H9 (cell line): ENCODE measurements around the gene MUC16. TPM values are rescaled to one million over a fixed set of nuclear protein-coding genes. Genes with fewer than 3 reads are reported as not detected.
A peak's percentile ranks its signal among the peaks of the same experiment; 100 is the strongest.

Experiments
- DNase-seq: peaks from one replicate; pipeline ENCODE4 v3.0.0-alpha.2; 2017
- H2AFZ ChIP-seq: one replicate; pipeline ENCODE4 v1.6.1; 2013; ENCODE audit warnings: mild to moderate bottlenecking, low read length, control low read depth, moderate library complexity
- H2AK5ac ChIP-seq: 2 replicates; pipeline ENCODE4 v1.6.1; 2013; ENCODE audit warnings: low read length, control low read depth, mixed read lengths; ENCODE audit not compliant: insufficient read length
- H2BK120ac ChIP-seq: one replicate; pipeline ENCODE4 v1.6.1; 2013; ENCODE audit warnings: low read depth, mild to moderate bottlenecking, low read length, control low read depth, inconsistent platforms; ENCODE audit not compliant: poor library complexity, severe bottlenecking
- H2BK12ac ChIP-seq: 2 replicates; pipeline ENCODE4 v1.6.1; 2013; ENCODE audit warnings: low read length, control low read depth, mixed read lengths, low read depth; ENCODE audit not compliant: insufficient read length
- H2BK15ac ChIP-seq: 2 replicates; pipeline ENCODE4 v1.6.1; 2013; ENCODE audit warnings: low read depth, low read length, control low read depth
- H2BK20ac ChIP-seq: one replicate; pipeline ENCODE4 v1.6.1; 2013; ENCODE audit warnings: low read depth, mild to moderate bottlenecking, low read length, control low read depth, inconsistent platforms; ENCODE audit not compliant: poor library complexity, severe bottlenecking
- H2BK5ac ChIP-seq: 2 replicates; pipeline ENCODE4 v1.6.1; 2013; ENCODE audit warnings: low read length, control low read depth, mixed read lengths; ENCODE audit not compliant: insufficient read length
- H3K14ac ChIP-seq: 2 replicates; pipeline ENCODE4 v1.6.1; 2013; ENCODE audit warnings: low read length, control low read depth; ENCODE audit not compliant: insufficient read depth
- H3K18ac ChIP-seq: 2 replicates; pipeline ENCODE4 v1.6.1; 2013; ENCODE audit warnings: low read depth, mild to moderate bottlenecking, mixed read lengths, low read length, control low read depth; ENCODE audit not compliant: insufficient read length
- H3K23ac ChIP-seq: 2 replicates; pipeline ENCODE4 v1.6.1; 2013; ENCODE audit warnings: low read length, control low read depth, mixed read lengths, low read depth; ENCODE audit not compliant: insufficient read length
- H3K23me2 ChIP-seq: 2 replicates; pipeline ENCODE4 v1.6.1; 2013; ENCODE audit warnings: low read depth, mild to moderate bottlenecking, mixed read lengths, low read length, control low read depth; ENCODE audit not compliant: insufficient read length, poor library complexity, severe bottlenecking
- H3K27ac ChIP-seq: 2 replicates; pipeline ENCODE4 v1.5.1; 2013; ENCODE audit warnings: low read length, control low read depth, mixed read lengths, low read depth; ENCODE audit not compliant: insufficient read length
- H3K27me3 ChIP-seq: 2 replicates; pipeline ENCODE4 v1.6.1; 2013; ENCODE audit warnings: low read length, control low read depth, inconsistent platforms; ENCODE audit not compliant: insufficient read depth
- H3K4ac ChIP-seq: 2 replicates; pipeline ENCODE4 v1.6.1; 2013; ENCODE audit warnings: low read depth, mild to moderate bottlenecking, control low read depth, inconsistent platforms, low read length, moderate library complexity
- H3K4me1 ChIP-seq: 2 replicates; pipeline ENCODE4 v1.6.1; 2013; ENCODE audit warnings: low read length, control low read depth, inconsistent platforms; ENCODE audit not compliant: insufficient read depth
- H3K4me2 ChIP-seq: 2 replicates; pipeline ENCODE4 v1.6.1; 2013; ENCODE audit warnings: low read length, control low read depth, mixed read lengths; ENCODE audit not compliant: insufficient read length, insufficient read depth
- H3K56ac ChIP-seq: 2 replicates; pipeline ENCODE4 v1.6.1; 2013; ENCODE audit warnings: low read depth, mild to moderate bottlenecking, mixed read lengths, low read length, control low read depth; ENCODE audit not compliant: insufficient read length
- H3K79me1 ChIP-seq: 2 replicates; pipeline ENCODE4 v1.6.1; 2013; ENCODE audit warnings: low read depth, mild to moderate bottlenecking, moderate library complexity, low read length, control low read depth, inconsistent platforms; ENCODE audit not compliant: insufficient read depth, poor library complexity, severe bottlenecking
- H3K79me2 ChIP-seq: 2 replicates; pipeline ENCODE4 v1.6.1; 2013; ENCODE audit warnings: low read length, control low read depth, inconsistent platforms; ENCODE audit not compliant: insufficient read depth
- H3K9ac ChIP-seq: 2 replicates; pipeline ENCODE4 v1.6.1; 2013; ENCODE audit warnings: low read length, control low read depth, mixed read lengths; ENCODE audit not compliant: insufficient read length; ENCODE audit errors: extremely low read depth
- H3K9me3 ChIP-seq: one replicate; pipeline ENCODE4 v1.6.1; 2013; ENCODE audit warnings: low read depth, low read length, inconsistent platforms; ENCODE audit not compliant: control insufficient read depth
- H3T11ph ChIP-seq: one replicate; pipeline ENCODE4 v1.6.1; 2013; ENCODE audit warnings: mild to moderate bottlenecking, low read length, control low read depth, inconsistent platforms
- H4K20me1 ChIP-seq: one replicate; pipeline ENCODE4 v1.6.1; 2013; ENCODE audit not compliant: control insufficient read depth, insufficient read length, insufficient read depth
- H4K5ac ChIP-seq: 2 replicates; pipeline ENCODE4 v1.6.1; 2013; ENCODE audit warnings: low read depth, mild to moderate bottlenecking, mixed read lengths, low read length, control low read depth; ENCODE audit not compliant: insufficient read length
- H4K8ac ChIP-seq: replicated peaks from 2 replicates; pipeline ENCODE4 v1.6.1; 2013; ENCODE audit warnings: low read length, control low read depth, mixed read lengths, low read depth; ENCODE audit not compliant: insufficient read length
- H4K91ac ChIP-seq: 2 replicates; pipeline ENCODE4 v1.6.1; 2013; ENCODE audit warnings: low read depth, mild to moderate bottlenecking, moderate library complexity, mixed read lengths, low read length, control low read depth; ENCODE audit not compliant: insufficient read length
- H3K27ac Mint-ChIP-seq, 3 experiments: 2 replicates in 2 of 3; 3 replicates in 1 of 3; pipeline ENCODE4 v1.8.0; 2020 to 2021; ENCODE audit warnings: mixed read lengths in 3 of 3, mild to moderate bottlenecking in 1 of 3, moderate library complexity in 1 of 3
- H3K27me3 Mint-ChIP-seq: 2 replicates; pipeline ENCODE4 v1.8.0; 2021; ENCODE audit warnings: low read depth, mild to moderate bottlenecking, moderate library complexity, mixed read lengths
- H3K36me3 Mint-ChIP-seq, 3 experiments: 2 replicates in 2 of 3; 3 replicates in 1 of 3; pipeline ENCODE4 v1.8.0; 2020 to 2021; ENCODE audit warnings: low read depth in 3 of 3, mixed read lengths in 3 of 3; ENCODE audit not compliant: insufficient read depth in 1 of 3
- H3K4me1 Mint-ChIP-seq, 2 experiments: 2 replicates each; pipeline ENCODE4 v1.8.0; 2020; ENCODE audit warnings: mixed read lengths in 2 of 2
- H3K4me3 Mint-ChIP-seq, 2 experiments: 2 replicates in 1 of 2; 3 replicates in 1 of 2; pipeline ENCODE4 v1.8.0; 2020 to 2021; ENCODE audit warnings: mild to moderate bottlenecking in 2 of 2, mixed read lengths in 2 of 2, moderate library complexity in 1 of 2
- H3K9me3 Mint-ChIP-seq, 2 experiments: 2 replicates in 1 of 2; 3 replicates in 1 of 2; pipeline ENCODE4 v1.8.0; 2020; ENCODE audit warnings: mild to moderate bottlenecking in 2 of 2, mixed read lengths in 2 of 2, moderate library complexity in 1 of 2
- WGBS: extraction: QIAGEN DNeasy Blood & Tissue Kit; methylation state at CpG from one replicate; pipeline ENCODE4 v1.1.7; 2013; ENCODE audit warnings: missing lambda C conversion rate, low lambda C conversion rate, mixed read lengths; ENCODE audit not compliant: insufficient read length; ENCODE audit errors: extremely low coverage; 5-methylcytosine and 5-hydroxymethylcytosine counted together
- total RNA-seq: library from RNA; stranded (reverse); gene quantifications from 2 replicates; pipeline ENCODE4 v1.2.1, GENCODE V29; 2021
- TF ChIP-seq, protein P1 (sequence below): fragments of 200-600 bp; sonication (generic); conservative IDR thresholded peaks from 3 replicates; pipeline ENCODE4 v1.8.0; 2021; ENCODE audit warnings: antibody characterized with exemption, mild to moderate bottlenecking

MUC16 gene
- total RNA-seq, 1 experiment from 2014 or later: 0.22 TPM

DNA sequence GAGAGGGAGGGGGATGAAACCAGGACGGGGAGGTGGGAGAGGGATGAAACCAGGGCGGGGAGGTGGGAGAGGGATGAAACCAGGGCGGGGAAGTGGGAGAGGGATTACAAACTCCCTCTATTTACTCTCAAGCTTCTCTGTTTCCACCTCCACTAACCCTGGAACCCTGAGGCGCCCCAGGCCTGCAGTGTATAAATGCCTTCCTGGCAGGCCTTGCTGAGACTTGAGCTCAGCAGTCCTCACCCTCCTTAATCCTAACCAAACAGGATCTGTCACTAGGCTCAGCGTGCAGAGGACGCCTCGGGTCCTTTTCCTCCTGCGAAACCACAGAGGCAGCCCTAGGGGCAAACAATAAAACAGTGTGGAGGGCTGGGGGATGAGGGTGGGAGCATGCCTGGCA lies 44.6 kb upstream of the MUC16 start:
- Histone ChIP-seq H3K27ac (no peak overlapping the region), H3K9ac (no peak overlapping the region), H2BK20ac (no peak overlapping the region), H4K5ac (no peak overlapping the region), H4K91ac (no peak overlapping the region), H3K79me2 (no peaks in the 10 kb centered on the region), H4K20me1 (no peaks in the 10 kb centered on the region), H2BK5ac (no peak overlapping the region), H3K79me1 (no peaks in the 10 kb centered on the region), H3K18ac (peak overlapping the region; percentile 42), H2BK120ac (no peak overlapping the region), H2AK5ac (no peak overlapping the region), H3K4me2 (no peak overlapping the region), H3K4me1 (no peaks in the 10 kb centered on the region; the same call in 1 of the 2 replicates), H3K14ac (no peak overlapping the region), H3K23ac (no peak overlapping the region), H3K56ac (no peak overlapping the region), H2AFZ (no peak overlapping the region), H3K4ac (peak overlapping the region; percentile 38; the same call in 1 of the 2 replicates), H3K27me3 (no peaks in the 10 kb centered on the region), H3K9me3 (no peaks in the 10 kb centered on the region), H2BK12ac (no peak overlapping the region), H3K23me2 (no peaks in the 10 kb centered on the region), H2BK15ac (no peak overlapping the region), H3T11ph (no peak overlapping the region), H4K8ac (no peak overlapping the region)
- Mint-ChIP-seq H3K27ac (peak overlapping the region; percentile 52 to 93 (median 81); a peak in 6 of 7 replicates), H3K4me1 (peaks cover 27 to 43% of the 10 kb centered on the region in 2 experiments), H3K27me3 (no peaks in the 10 kb centered on the region), H3K36me3 (peaks cover 0 to 5% (median 0%) of the 10 kb centered on the region in 3 experiments; a peak in 2 of 7 replicates), H3K9me3 (peaks cover 0 to 2% of the 10 kb centered on the region in 2 experiments; a peak in 3 of 5 replicates), H3K4me3 (peak overlapping the region; percentile 19 to 34; a peak in 1 of 5 replicates)
- WGBS: no CpG with 5 or more reads among the region's 8 CpGs
- DNase-seq: peak; percentile 56
- TF ChIP-seq, protein P1, sequence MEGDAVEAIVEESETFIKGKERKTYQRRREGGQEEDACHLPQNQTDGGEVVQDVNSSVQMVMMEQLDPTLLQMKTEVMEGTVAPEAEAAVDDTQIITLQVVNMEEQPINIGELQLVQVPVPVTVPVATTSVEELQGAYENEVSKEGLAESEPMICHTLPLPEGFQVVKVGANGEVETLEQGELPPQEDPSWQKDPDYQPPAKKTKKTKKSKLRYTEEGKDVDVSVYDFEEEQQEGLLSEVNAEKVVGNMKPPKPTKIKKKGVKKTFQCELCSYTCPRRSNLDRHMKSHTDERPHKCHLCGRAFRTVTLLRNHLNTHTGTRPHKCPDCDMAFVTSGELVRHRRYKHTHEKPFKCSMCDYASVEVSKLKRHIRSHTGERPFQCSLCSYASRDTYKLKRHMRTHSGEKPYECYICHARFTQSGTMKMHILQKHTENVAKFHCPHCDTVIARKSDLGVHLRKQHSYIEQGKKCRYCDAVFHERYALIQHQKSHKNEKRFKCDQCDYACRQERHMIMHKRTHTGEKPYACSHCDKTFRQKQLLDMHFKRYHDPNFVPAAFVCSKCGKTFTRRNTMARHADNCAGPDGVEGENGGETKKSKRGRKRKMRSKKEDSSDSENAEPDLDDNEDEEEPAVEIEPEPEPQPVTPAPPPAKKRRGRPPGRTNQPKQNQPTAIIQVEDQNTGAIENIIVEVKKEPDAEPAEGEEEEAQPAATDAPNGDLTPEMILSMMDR: no peak
